Activated T-cell treated with anti-CD3 and anti-CD28 coated beads, Interleukin-2, amount 50 U/mL, for 72 hours (primary cell): ENCODE measurements around the gene KCNE1. TPM values are rescaled to one million over a fixed set of nuclear protein-coding genes. Genes with fewer than 3 reads are reported as not detected.
A peak's percentile ranks its signal among the peaks of the same experiment; 100 is the strongest.

Experiments used
- ATAC-seq, 2 donors: fragments of 150-1000 bp; cut with Tn5 transposase; replicated peaks in 1 of 2; 2 replicates each; pipeline ENCODE4 v1.10.0; 2021; ENCODE audit warnings: moderate library complexity in 2 of 2, mild to moderate bottlenecking in 1 of 2
- DNase-seq, 2 donors: peaks; one replicate each; pipeline ENCODE4 v3.0.0; 2021 to 2022; ENCODE audit warnings: mixed read lengths in 1 of 2
- H3K27ac Mint-ChIP-seq: one replicate; pipeline ENCODE4 v1.8.0; 2022; ENCODE audit warnings: mild to moderate bottlenecking, moderate library complexity, mixed read lengths
- H3K27me3 Mint-ChIP-seq: one replicate; pipeline ENCODE4 v1.8.0; 2022; ENCODE audit warnings: low read depth, mixed read lengths
- H3K36me3 Mint-ChIP-seq, 2 donors: one replicate each; pipeline ENCODE4 v1.8.0; 2022; ENCODE audit warnings: mixed read lengths in 2 of 2, mild to moderate bottlenecking in 1 of 2; ENCODE audit not compliant: insufficient read depth in 2 of 2
- H3K4me1 Mint-ChIP-seq: one replicate; pipeline ENCODE4 v1.8.0; 2022; ENCODE audit warnings: low read depth, mixed read lengths
- H3K4me3 Mint-ChIP-seq, 2 donors: one replicate each; pipeline ENCODE4 v1.8.0; 2022; ENCODE audit warnings: mild to moderate bottlenecking in 2 of 2, mixed read lengths in 2 of 2, moderate library complexity in 2 of 2
- H3K9me3 Mint-ChIP-seq, 2 donors: one replicate each; pipeline ENCODE4 v1.8.0; 2022; ENCODE audit warnings: mixed read lengths in 2 of 2
- total RNA-seq, 2 donors: library from RNA; stranded (reverse); gene quantifications; one replicate each; pipeline ENCODE4 v1.2.3, GENCODE V29; 2022

The KCNE1 gene
- total RNA-seq, 2 donors from 2014 or later: 0.37 to 0.41 TPM

DNA sequence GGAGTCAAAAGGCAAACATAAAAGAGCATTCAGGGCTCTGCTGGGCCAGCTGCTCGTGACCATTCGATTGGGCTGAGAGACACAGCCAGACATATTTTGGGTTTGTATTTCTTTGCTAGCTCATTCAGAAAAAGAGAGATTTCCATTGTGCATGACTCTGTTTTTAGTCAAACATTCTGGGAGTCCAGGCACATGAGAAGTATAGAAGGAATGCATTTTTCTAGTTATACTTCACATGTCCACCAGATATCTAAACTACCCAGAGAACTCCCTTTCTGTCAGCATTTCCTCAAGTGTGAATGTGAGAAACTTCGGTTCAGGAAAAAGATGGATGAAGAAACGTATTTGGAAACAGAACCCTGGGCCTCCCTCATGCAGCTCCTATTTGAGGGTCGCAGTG is 6.3 kb upstream of the KCNE1 start:
- Mint-ChIP-seq H3K27me3 (no peaks in the 10 kb centered on the region), H3K9me3 (no peaks in the 10 kb centered on the region), H3K27ac (no peak overlapping the region), H3K4me1 (peaks cover 19% of the 10 kb centered on the region), H3K36me3 (peaks cover 0 to 3% of the 10 kb centered on the region in 2 donors), H3K4me3 (no peak overlapping the region)
- no peak for ATAC-seq
- DNase-seq: no peak

DNA sequence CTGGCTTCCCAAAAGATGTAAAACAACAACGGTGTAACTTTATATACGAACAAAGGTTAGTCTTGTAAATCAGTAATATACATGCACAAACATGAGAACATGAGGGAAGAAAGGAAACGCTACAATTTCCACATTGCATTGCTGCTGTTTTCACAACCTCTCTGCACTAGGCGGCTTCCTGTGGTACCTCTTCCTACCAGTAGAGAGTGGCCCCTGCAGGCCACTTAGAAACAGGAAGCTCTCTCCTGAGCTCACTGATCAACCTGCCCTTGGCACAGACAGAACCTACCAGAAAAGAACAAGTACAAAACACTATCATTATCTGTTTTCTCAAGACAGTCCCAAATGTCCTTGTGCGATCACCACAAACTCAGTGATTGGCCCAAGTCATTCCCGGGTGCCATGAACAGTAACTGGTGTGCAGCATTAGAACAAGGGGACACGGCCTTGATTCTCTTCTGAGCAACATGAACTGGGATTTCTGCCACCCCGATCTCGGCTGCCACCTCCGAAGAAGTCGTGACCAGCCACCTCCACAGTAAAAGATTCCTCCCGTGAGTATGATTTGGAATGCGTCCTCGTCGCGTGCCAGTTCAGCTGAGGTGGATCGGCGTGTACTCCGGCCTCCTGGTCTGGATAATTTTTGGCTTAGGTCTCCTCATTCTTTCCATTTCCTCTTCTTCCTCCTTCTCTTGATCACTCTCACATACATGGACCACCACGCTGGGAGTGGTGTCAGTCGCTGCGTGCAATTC is 5.7 kb upstream of the KCNE1 start:
- DNase-seq (peak; percentile 25), ATAC-seq (peak; percentile 82 to 83)
- Mint-ChIP-seq H3K4me3 (no peak overlapping the region), H3K4me1 (peaks cover 19% of the 10 kb centered on the region), H3K9me3 (no peaks in the 10 kb centered on the region), H3K27ac (no peak overlapping the region), H3K36me3 (peaks cover 0 to 3% of the 10 kb centered on the region in 2 donors), H3K27me3 (no peaks in the 10 kb centered on the region)

- no peak for DNase-seq
- H3K4me3 Mint-ChIP-seq: no peak overlapping the region
- H3K27ac Mint-ChIP-seq: no peak overlapping the region
- peak in 1 of 2 donors; percentile 66 for ATAC-seq
- no peaks in the 10 kb centered on the region for H3K9me3 Mint-ChIP-seq
- H3K4me1 Mint-ChIP-seq: peaks cover 19% of the 10 kb centered on the region
- no peaks in the 10 kb centered on the region for H3K27me3 Mint-ChIP-seq
- peaks cover 0 to 3% of the 10 kb centered on the region in 2 donors for H3K36me3 Mint-ChIP-seq
Measured at GRCh38 chr21:34517039-34517438, 5.0 kb upstream of the KCNE1 start.

GRCh38 chr21:34514576-34515115 is 2.6 kb upstream of the KCNE1 start:
- DNase-seq (no peak), ATAC-seq (no peak)
- H3K9me3 Mint-ChIP-seq: no peaks in the 10 kb centered on the region
- H3K27me3 Mint-ChIP-seq: no peaks in the 10 kb centered on the region
- peaks cover 0 to 3% of the 10 kb centered on the region in 2 donors for H3K36me3 Mint-ChIP-seq
- H3K27ac Mint-ChIP-seq: no peak overlapping the region
- peaks cover 19% of the 10 kb centered on the region for H3K4me1 Mint-ChIP-seq
- no peak overlapping the region for H3K4me3 Mint-ChIP-seq

- Mint-ChIP-seq H3K27me3 (no peaks in the 10 kb centered on the region), H3K36me3 (peaks cover 0 to 3% of the 10 kb centered on the region in 2 donors), H3K4me1 (peaks cover 18% of the 10 kb centered on the region), H3K9me3 (no peaks in the 10 kb centered on the region), H3K4me3 (no peak overlapping the region), H3K27ac (no peak overlapping the region)
- no peak for ATAC-seq
- no peak for DNase-seq
Measured at GRCh38 chr21:34513129-34513675, 1.2 kb upstream of the KCNE1 start.

DNA sequence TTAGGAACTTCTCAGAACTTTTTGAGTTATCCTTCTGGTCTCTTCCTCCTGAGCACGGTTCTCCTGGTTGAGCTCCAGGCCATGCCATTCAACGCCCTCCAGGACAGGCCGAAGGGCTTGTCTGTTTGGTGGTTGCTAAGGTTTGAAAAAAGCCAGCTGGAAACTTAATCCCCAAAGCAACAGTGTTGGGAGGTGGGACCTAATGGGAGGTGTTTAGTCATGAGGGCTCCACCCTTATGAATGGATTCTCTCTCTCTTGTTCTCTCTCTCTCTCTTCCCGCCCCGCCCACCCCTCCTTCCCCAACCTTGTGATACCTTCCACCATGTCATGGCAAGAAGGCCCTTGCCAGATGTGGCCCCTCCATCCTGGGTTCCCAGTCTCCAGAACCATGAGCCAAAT is 829 bp downstream of the KCNE1 start:
- Mint-ChIP-seq H3K27ac (no peak overlapping the region), H3K4me3 (no peak overlapping the region), H3K9me3 (no peaks in the 10 kb centered on the region), H3K27me3 (peaks cover 7% of the 10 kb centered on the region), H3K4me1 (no peaks in the 10 kb centered on the region), H3K36me3 (no peaks in the 10 kb centered on the region)
- DNase-seq: no peak
- ATAC-seq: no peak

GRCh38 chr21:34510148-34511142 is 1.6 kb downstream of the KCNE1 start:
- H3K9me3 Mint-ChIP-seq: no peaks in the 10 kb centered on the region
- peak; percentile 83 to 85 for ATAC-seq
- peaks cover 7% of the 10 kb centered on the region for H3K27me3 Mint-ChIP-seq
- peak; percentile 71 to 72 for DNase-seq
- no peaks in the 10 kb centered on the region for H3K4me1 Mint-ChIP-seq
- H3K27ac Mint-ChIP-seq: no peak overlapping the region
- H3K4me3 Mint-ChIP-seq: no peak overlapping the region
- no peaks in the 10 kb centered on the region for H3K36me3 Mint-ChIP-seq

GRCh38 chr21:34509151-34509550 is 2.9 kb downstream of the KCNE1 start:
- Mint-ChIP-seq H3K27me3 (peaks cover 7% of the 10 kb centered on the region), H3K4me1 (no peaks in the 10 kb centered on the region), H3K36me3 (no peaks in the 10 kb centered on the region), H3K9me3 (no peaks in the 10 kb centered on the region), H3K4me3 (no peak overlapping the region), H3K27ac (no peak overlapping the region)
- DNase-seq: no peak
- ATAC-seq: no peak

GRCh38 chr21:34504595-34504994 is 7.4 kb downstream of the KCNE1 start:
- ATAC-seq (no peak), DNase-seq (no peak)
- H3K4me1 Mint-ChIP-seq: no peaks in the 10 kb centered on the region
- no peaks in the 10 kb centered on the region for H3K9me3 Mint-ChIP-seq
- peaks cover 12% of the 10 kb centered on the region for H3K27me3 Mint-ChIP-seq
- H3K4me3 Mint-ChIP-seq: no peak overlapping the region
- H3K36me3 Mint-ChIP-seq: no peaks in the 10 kb centered on the region
- no peak overlapping the region for H3K27ac Mint-ChIP-seq

GRCh38 chr21:34502480-34503106 is 9.4 kb downstream of the KCNE1 start:
- no peak for ATAC-seq
- Mint-ChIP-seq H3K4me3 (no peak overlapping the region), H3K9me3 (peaks cover 2 to 4% of the 10 kb centered on the region in 2 donors), H3K27ac (no peak overlapping the region), H3K36me3 (peaks cover 2 to 6% of the 10 kb centered on the region in 2 donors), H3K4me1 (no peaks in the 10 kb centered on the region), H3K27me3 (peaks cover 23% of the 10 kb centered on the region)
- no peak for DNase-seq

DNA sequence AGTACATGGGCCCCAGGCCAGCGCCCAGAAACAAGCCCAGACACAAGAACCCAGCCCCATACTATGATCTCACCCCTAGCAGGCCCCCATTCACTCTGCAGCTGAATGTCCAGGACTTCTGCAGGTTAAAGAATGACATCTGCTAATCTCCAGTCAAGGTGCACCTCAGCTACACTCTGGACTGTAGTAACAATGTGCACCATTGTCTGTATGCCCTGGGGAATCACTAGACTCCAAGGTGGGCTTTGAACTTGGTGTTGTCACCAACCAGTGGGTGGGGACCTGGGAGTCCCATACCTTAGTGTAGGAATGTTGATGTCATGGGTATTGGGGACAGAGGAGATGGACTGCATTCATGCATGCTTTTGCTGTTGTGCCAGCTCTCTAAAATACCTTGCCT is 10.3 kb downstream of the KCNE1 start:
- DNase-seq (no peak), ATAC-seq (no peak)
- Mint-ChIP-seq H3K9me3 (peaks cover 6 to 9% of the 10 kb centered on the region in 2 donors), H3K36me3 (peaks cover 8% of the 10 kb centered on the region in 2 donors), H3K27ac (no peak overlapping the region), H3K4me3 (no peak overlapping the region), H3K27me3 (peaks cover 17% of the 10 kb centered on the region), H3K4me1 (no peaks in the 10 kb centered on the region)

GRCh38 chr21:34500191-34500590 is 11.8 kb downstream of the KCNE1 start:
- DNase-seq: no peak
- H3K9me3 Mint-ChIP-seq: peaks cover 10 to 13% of the 10 kb centered on the region in 2 donors
- H3K4me1 Mint-ChIP-seq: no peaks in the 10 kb centered on the region
- H3K27ac Mint-ChIP-seq: no peak overlapping the region
- peaks cover 11% of the 10 kb centered on the region in 2 donors for H3K36me3 Mint-ChIP-seq
- H3K4me3 Mint-ChIP-seq: no peak overlapping the region
- no peak for ATAC-seq
- H3K27me3 Mint-ChIP-seq: peaks cover 17% of the 10 kb centered on the region
